Gastroesophageal sphincter (tissue), 4 donors: ENCODE measurements around the gene CIB4. TPM values are rescaled to one million over a fixed set of nuclear protein-coding genes. Genes with fewer than 3 reads are reported as not detected.

Experiments used
- ATAC-seq: fragments of 150-250 bp; one replicate; pipeline ENCODE4 v1.9.1; 2016; ENCODE audit warnings: mild to moderate bottlenecking, moderate library complexity
- H3K27ac ChIP-seq, 4 donors: fragments of 200-600 bp; sonication (generic) in 3 of 4; 1 replicate in 3 of 4; 2 replicates in 1 of 4; pipeline ENCODE4 v1.5.1; 2016 to 2019
- H3K27me3 ChIP-seq: fragments of 200-600 bp; sonication (generic); one replicate; pipeline ENCODE4 v1.5.1; 2019
- H3K36me3 ChIP-seq, 2 donors: fragments of 200-600 bp; sonication (generic); one replicate each; pipeline ENCODE4 v1.5.1; 2019; ENCODE audit warnings: control low read depth in 1 of 2
- H3K4me1 ChIP-seq, 3 donors: fragments of 200-600 bp; sonication (generic); 1 replicate in 2 of 3; 2 replicates in 1 of 3; pipeline ENCODE4 v1.5.1; 2016 to 2019; ENCODE audit warnings: control low read depth in 2 of 3
- H3K4me3 ChIP-seq, 2 donors: fragments of 200-600 bp; sonication (generic); one replicate each; pipeline ENCODE4 v1.5.1; 2019; ENCODE audit warnings: mild to moderate bottlenecking in 1 of 2, moderate library complexity in 1 of 2
- H3K9me3 ChIP-seq, 3 donors: fragments of 200-600 bp; sonication (generic); one replicate each; pipeline ENCODE4 v1.5.1; 2017 to 2019; ENCODE audit warnings: control low read depth in 2 of 3
- EP300 ChIP-seq: sonication (generic); formaldehyde crosslinking; IDR thresholded peaks from one replicate; pipeline ENCODE4 v1.6.1; 2017; ENCODE audit warnings: antibody characterized with exemption, mild to moderate bottlenecking
- POLR2A ChIP-seq, 2 donors: fragments of 450-650 bp; IDR thresholded peaks; one replicate each; pipeline ENCODE4 v1.6.1; 2017; ENCODE audit warnings: antibody characterized with exemption in 2 of 2, mild to moderate bottlenecking in 2 of 2, moderate library complexity in 1 of 2
- POLR2AphosphoS5 ChIP-seq: sonication (generic); formaldehyde crosslinking; IDR thresholded peaks from one replicate; pipeline ENCODE4 v1.6.1; 2017; ENCODE audit warnings: antibody characterized with exemption
- WGBS, 2 donors: methylation state at CpG; one replicate each; pipeline ENCODE4 v1.1.5; 2018; ENCODE audit warnings: low coverage in 1 of 2; 5-methylcytosine and 5-hydroxymethylcytosine counted together
- total RNA-seq, 4 donors: library from RNA; depleted of rRNA; stranded (reverse); fragments of >200 nt; gene quantifications; one replicate each; pipeline ENCODE4 v1.1.0, GENCODE V29; 2016
- TF ChIP-seq, protein P1 (sequence below), 4 experiments: fragments of 200-600 bp in 2 of 4; fragments of 450-650 bp in 2 of 4; sonication (generic) in 1 of 4; IDR thresholded peaks; one replicate each; pipeline ENCODE4 v1.5.1; 2017 to 2019; ENCODE audit warnings: antibody characterized with exemption in 4 of 4, mild to moderate bottlenecking in 2 of 4, moderate library complexity in 2 of 4

The CIB4 gene
- total RNA-seq, 4 donors from 2014 or later: not detected

- Histone ChIP-seq H3K4me3 (no peak overlapping the region), H3K9me3 (no peaks in the 10 kb centered on the region), H3K27me3 (peaks cover 18% of the 10 kb centered on the region), H3K27ac (no peak overlapping the region), H3K36me3 (no peaks in the 10 kb centered on the region), H3K4me1 (peaks cover 0 to 9% (median 0%) of the 10 kb centered on the region in 3 donors)
- no peak for ATAC-seq
- WGBS, 2 donors: 33 to 61% methylated on average over 5 of the region's 8 CpGs
- TF ChIP-seq EP300 (no peak), POLR2AphosphoS5 (no peak), POLR2A (IDR thresholded peaks at IDR 0.05) (no peak)
- TF ChIP-seq, protein P1, sequence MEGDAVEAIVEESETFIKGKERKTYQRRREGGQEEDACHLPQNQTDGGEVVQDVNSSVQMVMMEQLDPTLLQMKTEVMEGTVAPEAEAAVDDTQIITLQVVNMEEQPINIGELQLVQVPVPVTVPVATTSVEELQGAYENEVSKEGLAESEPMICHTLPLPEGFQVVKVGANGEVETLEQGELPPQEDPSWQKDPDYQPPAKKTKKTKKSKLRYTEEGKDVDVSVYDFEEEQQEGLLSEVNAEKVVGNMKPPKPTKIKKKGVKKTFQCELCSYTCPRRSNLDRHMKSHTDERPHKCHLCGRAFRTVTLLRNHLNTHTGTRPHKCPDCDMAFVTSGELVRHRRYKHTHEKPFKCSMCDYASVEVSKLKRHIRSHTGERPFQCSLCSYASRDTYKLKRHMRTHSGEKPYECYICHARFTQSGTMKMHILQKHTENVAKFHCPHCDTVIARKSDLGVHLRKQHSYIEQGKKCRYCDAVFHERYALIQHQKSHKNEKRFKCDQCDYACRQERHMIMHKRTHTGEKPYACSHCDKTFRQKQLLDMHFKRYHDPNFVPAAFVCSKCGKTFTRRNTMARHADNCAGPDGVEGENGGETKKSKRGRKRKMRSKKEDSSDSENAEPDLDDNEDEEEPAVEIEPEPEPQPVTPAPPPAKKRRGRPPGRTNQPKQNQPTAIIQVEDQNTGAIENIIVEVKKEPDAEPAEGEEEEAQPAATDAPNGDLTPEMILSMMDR (IDR thresholded peaks at IDR 0.05): no peak
Measured at GRCh38 chr2:26640331-26640745, 828 bp downstream of the CIB4 start.

GRCh38 chr2:26639685-26640243 is 1.4 kb downstream of the CIB4 start:
- H3K9me3 ChIP-seq: no peaks in the 10 kb centered on the region
- H3K36me3 ChIP-seq: no peaks in the 10 kb centered on the region
- no peak for ATAC-seq
- TF ChIP-seq, protein P1 (IDR thresholded peaks at IDR 0.05): no peak
- no peak for TF ChIP-seq POLR2A (IDR thresholded peaks at IDR 0.05)
- 79 to 86% methylated on average over 1 to 7 of the region's 8 CpGs for WGBS, 2 donors
- H3K27me3 ChIP-seq: peaks cover 18% of the 10 kb centered on the region
- peaks cover 0 to 9% (median 0%) of the 10 kb centered on the region in 3 donors for H3K4me1 ChIP-seq
- no peak overlapping the region for H3K4me3 ChIP-seq
- no peak overlapping the region for H3K27ac ChIP-seq

DNA sequence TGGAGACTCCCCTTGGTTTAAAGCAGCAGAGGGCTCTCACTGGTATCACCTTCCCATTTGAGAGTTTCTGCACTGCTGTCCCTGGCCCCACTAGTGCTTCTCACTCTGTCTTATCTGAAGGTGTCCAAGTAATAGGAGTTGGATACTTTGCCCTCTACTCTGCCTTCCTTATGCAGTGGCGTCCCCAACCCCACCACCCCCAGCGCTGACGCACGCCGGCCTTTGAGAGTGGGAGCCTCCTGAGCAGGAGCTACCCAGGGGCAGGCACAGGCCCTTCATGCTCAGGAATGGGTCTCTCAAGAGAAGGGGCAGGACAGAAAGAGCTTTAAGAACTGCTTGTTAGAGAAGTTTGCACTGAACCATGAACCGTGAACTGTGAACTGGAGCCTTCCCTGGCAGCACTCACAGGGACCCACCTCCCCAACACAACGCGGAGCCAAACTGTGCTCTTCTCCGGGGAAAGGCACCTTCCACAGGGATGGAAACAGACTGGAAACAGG is 3.3 kb downstream of the CIB4 start:
- Histone ChIP-seq H3K36me3 (no peaks in the 10 kb centered on the region), H3K27me3 (peaks cover 7% of the 10 kb centered on the region), H3K4me1 (peaks cover 0 to 25% (median 0%) of the 10 kb centered on the region in 3 donors), H3K9me3 (no peaks in the 10 kb centered on the region), H3K27ac (no peak overlapping the region), H3K4me3 (no peak overlapping the region)
- ATAC-seq: no peak
- 76% methylated on average over 3 of the region's 9 CpGs; no CpG with 5 or more reads in 1 of the 2 donors for WGBS, 2 donors
- TF ChIP-seq POLR2A (IDR thresholded peaks at IDR 0.05): no peak
- TF ChIP-seq EP300: no peak
- TF ChIP-seq, protein P1 (IDR thresholded peaks at IDR 0.05): no peak
- TF ChIP-seq POLR2AphosphoS5: no peak

- no peaks in the 10 kb centered on the region for H3K9me3 ChIP-seq
- no peak for TF ChIP-seq POLR2A (IDR thresholded peaks at IDR 0.05)
- TF ChIP-seq POLR2AphosphoS5: no peak
- no peak for TF ChIP-seq EP300
- TF ChIP-seq, protein P1 (IDR thresholded peaks at IDR 0.05): no peak
- ATAC-seq: no peak
- H3K4me3 ChIP-seq: no peak overlapping the region
- H3K4me1 ChIP-seq: peaks cover 0 to 34% (median 0%) of the 10 kb centered on the region in 3 donors
- H3K27ac ChIP-seq: no peak overlapping the region
- H3K27me3 ChIP-seq: peaks cover 7% of the 10 kb centered on the region
- WGBS, 2 donors: 75 to 83% methylated on average over 4 to 5 of the region's 6 CpGs
- no peaks in the 10 kb centered on the region for H3K36me3 ChIP-seq
Measured at GRCh38 chr2:26636935-26637334, 4.2 kb downstream of the CIB4 start.

GRCh38 chr2:26635401-26635800 is 5.8 kb downstream of the CIB4 start:
- Histone ChIP-seq H3K4me3 (no peak overlapping the region), H3K9me3 (no peaks in the 10 kb centered on the region), H3K27ac (no peak overlapping the region), H3K4me1 (peaks cover 0 to 41% (median 0%) of the 10 kb centered on the region in 3 donors), H3K36me3 (no peaks in the 10 kb centered on the region), H3K27me3 (peaks cover 4% of the 10 kb centered on the region)
- ATAC-seq: no peak
- no peak for TF ChIP-seq POLR2AphosphoS5
- TF ChIP-seq, protein P1 (IDR thresholded peaks at IDR 0.05): no peak
- TF ChIP-seq POLR2A (IDR thresholded peaks at IDR 0.05): no peak
- TF ChIP-seq EP300: no peak
- 71 to 97% methylated on average over 1 to 3 of the region's 3 CpGs for WGBS, 2 donors
